Measurements from ENCODE around the gene NFASC.

NFASC gene

GRCh38 chr1:204992998-204993314, 122.3 kb downstream of the NFASC start:
- TF ChIP-seq FOXM1 (IDR thresholded peaks at IDR 0.05; ENCODE audit: borderline replicate concordance, low read depth) (no peak), CEBPB (IDR thresholded peaks at IDR 0.05) (no peak), RAD21 (IDR thresholded peaks at IDR 0.05; ENCODE audit: low read depth) (no peak), TCF12 (IDR thresholded peaks at IDR 0.05; ENCODE audit: low read depth) (no peak), MAX (IDR thresholded peaks at IDR 0.05) (no peak), TEAD4 (IDR thresholded peaks at IDR 0.05) (no peak), YY1 (IDR thresholded peaks at IDR 0.05; ENCODE audit: low read depth) (no peak), EGR1 (IDR thresholded peaks at IDR 0.05) (no peak), USF1 (IDR thresholded peaks at IDR 0.05) (no peak), ZBTB7A (IDR thresholded peaks at IDR 0.05; ENCODE audit: low read depth) (no peak), CREB1 (IDR thresholded peaks at IDR 0.05; ENCODE audit: low read depth) (no peak), REST (IDR thresholded peaks at IDR 0.05; ENCODE audit: low read depth) (no peak), TAF1 (IDR thresholded peaks at IDR 0.05; ENCODE audit: low read depth) (no peak), NFIC (IDR thresholded peaks at IDR 0.05) (no peak)

GRCh38 chr1:204994086-204994862, 123.6 kb downstream of the NFASC start:
- TF ChIP-seq TCF12 (IDR thresholded peaks at IDR 0.05; ENCODE audit: low read depth): no peak

GRCh38 chr1:204996981-204997380, 126.3 kb downstream of the NFASC start:
- TF ChIP-seq TAF1 (IDR thresholded peaks at IDR 0.05; ENCODE audit: low read depth) (no peak), EP300 (IDR thresholded peaks at IDR 0.05; ENCODE audit: borderline replicate concordance) (no peak)

- no peak for TF ChIP-seq EP300 (IDR thresholded peaks at IDR 0.05; ENCODE audit: borderline replicate concordance)
- TF ChIP-seq EGR1 (IDR thresholded peaks at IDR 0.05): no peak
- no peak for TF ChIP-seq CEBPB (IDR thresholded peaks at IDR 0.05)
- no peak for TF ChIP-seq NFIC (IDR thresholded peaks at IDR 0.05)
- TF ChIP-seq CREB1 (IDR thresholded peaks at IDR 0.05; ENCODE audit: low read depth): no peak
- no peak for TF ChIP-seq TAF1 (IDR thresholded peaks at IDR 0.05; ENCODE audit: low read depth)
- no peak for TF ChIP-seq YY1 (IDR thresholded peaks at IDR 0.05; ENCODE audit: low read depth)
- no peak for TF ChIP-seq FOXM1 (IDR thresholded peaks at IDR 0.05; ENCODE audit: borderline replicate concordance, low read depth)
- TF ChIP-seq REST (IDR thresholded peaks at IDR 0.05; ENCODE audit: low read depth): no peak
- no peak for TF ChIP-seq ZBTB7A (IDR thresholded peaks at IDR 0.05; ENCODE audit: low read depth)
- TF ChIP-seq TCF12 (IDR thresholded peaks at IDR 0.05; ENCODE audit: low read depth): no peak
- TF ChIP-seq USF1 (IDR thresholded peaks at IDR 0.05): no peak
- no peak for TF ChIP-seq RAD21 (IDR thresholded peaks at IDR 0.05; ENCODE audit: low read depth)
- no peak for TF ChIP-seq TEAD4 (IDR thresholded peaks at IDR 0.05)
- TF ChIP-seq MAX (IDR thresholded peaks at IDR 0.05): no peak
Measured at GRCh38 chr1:204997591-204998355, 127.1 kb downstream of the NFASC start.

- no peak for TF ChIP-seq REST (IDR thresholded peaks at IDR 0.05; ENCODE audit: low read depth)
- no peak for TF ChIP-seq CREB1 (IDR thresholded peaks at IDR 0.05; ENCODE audit: low read depth)
- no peak for TF ChIP-seq MAX (IDR thresholded peaks at IDR 0.05)
- TF ChIP-seq EP300 (IDR thresholded peaks at IDR 0.05; ENCODE audit: borderline replicate concordance): no peak
- no peak for TF ChIP-seq FOXM1 (IDR thresholded peaks at IDR 0.05; ENCODE audit: borderline replicate concordance, low read depth)
- no peak for TF ChIP-seq NFIC (IDR thresholded peaks at IDR 0.05)
- no peak for TF ChIP-seq ZBTB7A (IDR thresholded peaks at IDR 0.05; ENCODE audit: low read depth)
- no peak for TF ChIP-seq CEBPB (IDR thresholded peaks at IDR 0.05)
- no peak for TF ChIP-seq USF1 (IDR thresholded peaks at IDR 0.05)
- no peak for TF ChIP-seq TAF1 (IDR thresholded peaks at IDR 0.05; ENCODE audit: low read depth)
- no peak for TF ChIP-seq EGR1 (IDR thresholded peaks at IDR 0.05)
- no peak for TF ChIP-seq RAD21 (IDR thresholded peaks at IDR 0.05; ENCODE audit: low read depth)
- TF ChIP-seq YY1 (IDR thresholded peaks at IDR 0.05; ENCODE audit: low read depth): no peak
- TF ChIP-seq TEAD4 (IDR thresholded peaks at IDR 0.05): no peak
- no peak for TF ChIP-seq TCF12 (IDR thresholded peaks at IDR 0.05; ENCODE audit: low read depth)
Measured at GRCh38 chr1:205001162-205001561, 130.5 kb downstream of the NFASC start.

Measured in Ishikawa (cell line).